Kidney (tissue), 14 donors: ENCODE measurements around the gene TENM4. TPM values are rescaled to one million over a fixed set of nuclear protein-coding genes. Genes with fewer than 3 reads are reported as not detected.

Source experiments
- DNase-seq, 5 donors: peaks; one replicate each; pipeline ENCODE4 v3.0.0-alpha.2; 2013 to 2020
- FAIRE-seq: peaks from 2 replicates; lab custom pipeline; 2012; peaks lifted over from hg19 to GRCh38; lab: Jason Lieb, UNC
- H3K27ac ChIP-seq, 2 donors: one replicate each; pipeline ENCODE4 v1.7.0; 2013; ENCODE audit warnings: low read depth in 2 of 2, low read length in 2 of 2, inconsistent platforms in 1 of 2
- H3K27me3 ChIP-seq: one replicate; pipeline ENCODE4 v1.7.1; 2013; ENCODE audit warnings: low read length, inconsistent platforms; ENCODE audit not compliant: control insufficient read depth, insufficient read depth
- H3K36me3 ChIP-seq, 3 donors: one replicate each; pipeline versions ENCODE4 v1.7.0 to v1.7.1; 2013; ENCODE audit warnings: low read length in 3 of 3, control low read depth in 1 of 3, inconsistent platforms in 1 of 3; ENCODE audit not compliant: insufficient read depth in 3 of 3, control insufficient read depth in 2 of 3
- H3K4me1 ChIP-seq, 3 donors: one replicate each; pipeline versions ENCODE4 v1.7.0 to v1.7.1; 2013; ENCODE audit warnings: low read length in 3 of 3, inconsistent platforms in 1 of 3, low read depth in 1 of 3; ENCODE audit not compliant: control insufficient read depth in 2 of 3, insufficient read depth in 2 of 3
- H3K4me3 ChIP-seq, 3 donors: one replicate each; pipeline versions ENCODE4 v1.7.0 to v1.8.1; 2013; ENCODE audit warnings: low read length in 3 of 3, control low read depth in 1 of 3, inconsistent platforms in 1 of 3
- H3K9ac ChIP-seq, 3 donors: one replicate each; pipeline versions ENCODE4 v1.7.0 to v1.7.1; 2013; ENCODE audit warnings: low read length in 3 of 3, control low read depth in 1 of 3, inconsistent platforms in 1 of 3
- H3K9me3 ChIP-seq, 3 donors: one replicate each; pipeline versions ENCODE4 v1.7.0 to v1.7.1; 2013; ENCODE audit warnings: low read length in 3 of 3, control low read depth in 1 of 3, inconsistent platforms in 1 of 3; ENCODE audit not compliant: control insufficient read depth in 2 of 3, insufficient read depth in 1 of 3
- CTCF ChIP-seq: IDR thresholded peaks from 3 replicates; pipeline ENCODE4 v1.5.1; 2012; ENCODE audit warnings: mild to moderate bottlenecking, moderate library complexity, borderline replicate concordance; ENCODE audit not compliant: insufficient read depth; ENCODE audit errors: extremely low read depth
- intact Hi-C: fragments of 100-400 bp; cut with DNase I; formaldehyde crosslinking; loops from one replicate; pipeline ENCODE4 v1.11.1; 2022
- polyA plus RNA-seq: library from polyadenylated mRNA; stranded (reverse); fragments of 350-450 nt; fragmentation: Illumina TruSeq; extraction: RNeasy Lipid Tissue Mini Kit (QIAGEN cat#74804); gene quantifications from one replicate; pipeline ENCODE4 v1.2.3, GENCODE V29; 2014; ENCODE audit warnings: low read depth, low replicate concordance; ENCODE audit not compliant: insufficient read depth
- total RNA-seq: library from RNA; stranded (reverse); fragmentation: NEBNext Ultra II Directional; extraction: Animal tissue kit (Norgen Biotek cat#: 25700); gene quantifications from one replicate; pipeline ENCODE4 v1.2.1, GENCODE V29; 2021
- donor health status: control.
- donor health status: control.
- donor health status: control.
- donor health status: control.
- donor health status: control.
- donor health status: DM: yes; HTN: yes; CAD: no.
- donor health status: Normal renal cell carcinoma (clear cell type).

The TENM4 gene
- total and polyA plus RNA-seq, 2 donors from 2014 or later, result 0.34 to 31.0 TPM

GRCh38 chr11:78784321-78785061 is 656.3 kb downstream of the TENM4 start:
- no peaks in the 10 kb centered on the region for H3K27me3 ChIP-seq
- no peak for TF ChIP-seq CTCF
- no peaks in the 10 kb centered on the region for H3K36me3 ChIP-seq
- DNase-seq, result no peak
- H3K4me3 ChIP-seq, result no peak overlapping the region
- no peaks in the 10 kb centered on the region for H3K9me3 ChIP-seq
- no peaks in the 10 kb centered on the region for H3K4me1 ChIP-seq
- intact Hi-C loops, result no loop called here
- FAIRE-seq, result no peak
- H3K9ac ChIP-seq, result no peak overlapping the region
- H3K27ac ChIP-seq, result no peak overlapping the region

- Histone ChIP-seq H3K9ac (no peak overlapping the region), H3K27ac (no peak overlapping the region), H3K4me1 (no peaks in the 10 kb centered on the region), H3K36me3 (no peaks in the 10 kb centered on the region), H3K27me3 (no peaks in the 10 kb centered on the region), H3K9me3 (no peaks in the 10 kb centered on the region), H3K4me3 (no peak overlapping the region)
- intact Hi-C loops, result no loop called here
- DNase-seq, result no peak
- no peak for FAIRE-seq
- no peak for TF ChIP-seq CTCF
These were observed 657.0 kb downstream of the TENM4 start for GRCh38 chr11:78783846-78784245.

- TF ChIP-seq CTCF, result no peak
- intact Hi-C loops, result no loop called here
These were observed 657.5 kb downstream of the TENM4 start for GRCh38 chr11:78783301-78783700.

GRCh38 chr11:78782725-78783124 is 658.1 kb downstream of the TENM4 start:
- H3K4me1 ChIP-seq, result no peaks in the 10 kb centered on the region
- no peak for DNase-seq
- intact Hi-C loops, result no loop called here
- H3K4me3 ChIP-seq, result no peak overlapping the region
- no peak for FAIRE-seq
- no peak overlapping the region for H3K27ac ChIP-seq
- H3K27me3 ChIP-seq, result no peaks in the 10 kb centered on the region
- no peaks in the 10 kb centered on the region for H3K36me3 ChIP-seq
- H3K9ac ChIP-seq, result no peak overlapping the region
- TF ChIP-seq CTCF, result no peak
- H3K9me3 ChIP-seq, result no peaks in the 10 kb centered on the region

More at GRCh38 chr11:78783301-78783700, 657.5 kb downstream of the TENM4 start:
- Histone ChIP-seq H3K4me3 (no peak overlapping the region), H3K36me3 (no peaks in the 10 kb centered on the region), H3K4me1 (no peaks in the 10 kb centered on the region), H3K27me3 (no peaks in the 10 kb centered on the region), H3K9ac (no peak overlapping the region), H3K27ac (no peak overlapping the region), H3K9me3 (no peaks in the 10 kb centered on the region)
- DNase-seq (no peak), FAIRE-seq (no peak)
